Activated naive CD8-positive, alpha-beta T cell treated with anti-CD3 and anti-CD28 coated beads, Interleukin-2, amount 10 ng/mL, durations not matched to agents 7 days and 5 days (primary cell): ENCODE measurements around the gene NXN. TPM values are rescaled to one million over a fixed set of nuclear protein-coding genes. Genes with fewer than 3 reads are reported as not detected.
"Not testable (repeated sequence)": the region's sequence is repeated elsewhere in the genome, so short reads cannot be mapped to it uniquely, and the experiment has no call there.

Source experiments
- ATAC-seq: fragments of 150-1000 bp; cut with Tn5 transposase; one replicate; pipeline ENCODE4 v1.10.0; 2021; ENCODE audit warnings: low read depth, moderate library complexity
- POLR2A ChIA-PET: fragments of 350-600 bp; sonication (Branson Sonifier 250); formaldehyde crosslinking; loops from one replicate; lab custom pipeline; 2021; ENCODE audit warnings: antibody characterized with exemption; lab: Charles Lee
- DNase-seq: peaks from one replicate; pipeline ENCODE4 v3.0.0; 2021
- H3K27ac Mint-ChIP-seq: one replicate; pipeline ENCODE4 v1.8.0; 2022; ENCODE audit warnings: mild to moderate bottlenecking, mixed read lengths
- H3K27me3 Mint-ChIP-seq: one replicate; pipeline ENCODE4 v1.8.0; 2022; ENCODE audit warnings: mild to moderate bottlenecking, moderate library complexity, mixed read lengths
- H3K36me3 Mint-ChIP-seq: one replicate; pipeline ENCODE4 v1.8.0; 2021; ENCODE audit warnings: mild to moderate bottlenecking, mixed read lengths
- H3K4me1 Mint-ChIP-seq: one replicate; pipeline ENCODE4 v1.8.0; 2021; ENCODE audit warnings: mixed read lengths
- H3K4me3 Mint-ChIP-seq: one replicate; pipeline ENCODE4 v1.8.0; 2022; ENCODE audit warnings: mild to moderate bottlenecking, moderate library complexity, mixed read lengths
- H3K9me3 Mint-ChIP-seq: one replicate; pipeline ENCODE4 v1.8.0; 2021; ENCODE audit warnings: mixed read lengths
- total RNA-seq, 2 experiments: library from RNA; stranded (reverse); gene quantifications; one replicate each; pipeline ENCODE4 v1.2.3, GENCODE V29; 2021

NXN gene
- total RNA-seq, 2 experiments from 2014 or later, result 0.22 to 0.37 TPM

DNA sequence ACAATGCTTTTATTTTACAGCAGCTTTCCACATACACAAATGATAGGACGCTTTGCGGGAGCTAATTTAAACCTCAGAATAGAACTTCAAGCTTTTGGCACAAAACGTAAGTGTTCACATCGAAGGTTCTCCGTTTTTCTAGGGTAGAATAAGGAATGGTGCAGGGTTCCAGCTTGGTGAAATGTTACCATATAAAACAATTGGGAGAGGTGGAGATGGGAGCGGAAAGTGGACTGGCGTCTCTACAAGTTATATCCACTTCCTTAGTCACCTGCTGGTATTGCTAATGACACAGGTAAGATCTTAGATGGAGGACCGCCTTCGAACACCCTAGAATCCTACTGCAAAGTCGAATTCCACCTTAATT is 1.7 kb upstream of the NXN start:
- Mint-ChIP-seq H3K4me3 (peak overlapping the region; percentile 83), H3K27me3 (peaks cover 21% of the 10 kb centered on the region), H3K27ac (no peak overlapping the region), H3K9me3 (no peaks in the 10 kb centered on the region), H3K36me3 (no peaks in the 10 kb centered on the region), H3K4me1 (peaks cover 10% of the 10 kb centered on the region)
- POLR2A ChIA-PET, result interaction anchor here (1.0 to 2.7 kb wide), 5 partner anchors 16 to 266 kb away, joined by 4 to 20 read pairs (median 5); partner anchors contain the start of genes GLOD4, MRM3, TIMM22 and VPS53
- DNase-seq, result no peak
- ATAC-seq, result no peak

- DNase-seq, result peak; percentile 67
- Mint-ChIP-seq H3K36me3 (no peaks in the 10 kb centered on the region), H3K9me3 (no peaks in the 10 kb centered on the region), H3K4me1 (peaks cover 10% of the 10 kb centered on the region), H3K27me3 (peaks cover 23% of the 10 kb centered on the region), H3K27ac (no peak overlapping the region), H3K4me3 (peak overlapping the region; percentile 83)
- POLR2A ChIA-PET, result interaction anchor here (1.0 to 2.7 kb wide), 5 partner anchors 16 to 266 kb away, joined by 4 to 20 read pairs (median 5); partner anchors contain the start of genes GLOD4, MRM3, TIMM22 and VPS53
- peak; percentile 72 for ATAC-seq
Observed at GRCh38 chr17:980406-981291, 1.1 kb upstream of the NXN start.

DNA sequence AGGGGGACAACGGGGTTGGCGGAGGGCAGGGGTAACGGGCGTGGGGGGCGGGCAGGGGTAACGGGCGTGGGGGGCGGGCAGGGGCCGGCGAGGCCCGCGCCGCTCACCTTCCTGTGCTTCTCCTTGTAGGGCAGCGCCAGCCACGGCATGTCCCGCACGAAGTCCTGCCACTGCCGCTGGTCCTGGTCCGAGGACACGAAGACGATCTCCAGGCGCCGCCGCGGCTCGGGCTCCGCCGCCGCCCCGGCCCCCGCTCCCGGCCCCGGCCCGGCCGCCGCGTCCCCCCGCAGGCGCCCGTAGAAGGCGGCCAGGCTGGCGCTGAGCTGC is 401 bp downstream of the NXN start:
- ATAC-seq (no peak), DNase-seq (no peak)
- Mint-ChIP-seq H3K36me3 (no peaks in the 10 kb centered on the region), H3K4me1 (peaks cover 10% of the 10 kb centered on the region), H3K27ac (no peak overlapping the region), H3K27me3 (peaks cover 29% of the 10 kb centered on the region), H3K9me3 (no peaks in the 10 kb centered on the region), H3K4me3 (no peak overlapping the region)
- POLR2A ChIA-PET, result interaction anchor here (2.5 to 2.7 kb wide), 2 partner anchors 18 to 197 kb away, joined by 13 to 20 read pairs; partner anchors contain the start of genes GLOD4, MRM3 and TIMM22

DNA sequence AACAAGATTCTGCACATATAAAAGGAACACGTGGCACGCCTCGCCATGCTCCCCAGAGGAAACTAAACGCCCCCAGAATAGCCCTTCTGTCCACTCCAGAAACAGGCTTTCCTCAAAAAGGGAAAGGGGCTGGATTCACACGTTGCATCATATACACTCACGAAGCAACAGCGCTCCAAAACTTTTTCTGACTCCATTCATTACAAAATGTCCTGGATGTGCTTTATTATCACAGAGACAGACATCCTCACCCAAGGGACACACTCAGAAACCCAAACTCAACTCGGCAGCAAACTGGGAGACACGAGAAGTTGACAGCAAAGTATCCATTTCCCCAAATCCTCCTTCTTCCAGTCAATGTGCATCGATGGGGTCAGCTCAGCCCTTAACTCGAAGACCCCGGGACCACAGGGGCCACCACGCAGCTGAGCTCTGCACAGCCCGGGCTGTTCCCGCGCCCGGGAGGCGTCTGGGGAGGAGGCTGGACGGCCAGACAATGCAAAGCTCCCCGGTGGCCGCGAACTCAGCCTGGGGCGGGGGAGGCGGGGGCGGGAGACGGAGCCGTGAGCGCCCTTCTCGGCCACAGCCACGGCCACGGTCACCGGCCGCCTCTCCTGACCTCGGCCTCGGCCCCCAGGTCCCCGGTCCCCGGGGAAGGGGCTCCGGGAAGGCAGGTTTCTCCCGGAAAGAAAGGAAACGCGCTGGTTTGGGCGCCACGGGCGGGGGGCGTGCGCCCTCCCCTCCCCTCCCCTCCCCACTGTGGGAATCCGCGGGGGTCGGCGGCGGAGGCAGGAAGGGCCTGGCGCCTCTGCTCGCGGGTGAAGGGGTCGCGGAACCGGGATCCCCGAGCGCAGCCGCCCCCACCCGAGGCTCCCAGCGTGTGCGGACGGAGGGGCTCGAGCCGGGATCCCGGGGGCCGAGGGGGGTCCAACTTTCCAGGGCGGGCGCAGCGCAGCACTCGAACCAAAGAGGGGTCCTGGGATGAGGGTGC is 1.2 kb downstream of the NXN start:
- peaks cover 29% of the 10 kb centered on the region for H3K27me3 Mint-ChIP-seq
- POLR2A ChIA-PET, result no interaction called here
- no peak overlapping the region for H3K27ac Mint-ChIP-seq
- no peaks in the 10 kb centered on the region for H3K9me3 Mint-ChIP-seq
- DNase-seq (no peak), ATAC-seq (no peak)
- peaks cover 10% of the 10 kb centered on the region for H3K4me1 Mint-ChIP-seq
- H3K36me3 Mint-ChIP-seq, result no peaks in the 10 kb centered on the region
- H3K4me3 Mint-ChIP-seq, result peak overlapping the region; percentile 52

DNA sequence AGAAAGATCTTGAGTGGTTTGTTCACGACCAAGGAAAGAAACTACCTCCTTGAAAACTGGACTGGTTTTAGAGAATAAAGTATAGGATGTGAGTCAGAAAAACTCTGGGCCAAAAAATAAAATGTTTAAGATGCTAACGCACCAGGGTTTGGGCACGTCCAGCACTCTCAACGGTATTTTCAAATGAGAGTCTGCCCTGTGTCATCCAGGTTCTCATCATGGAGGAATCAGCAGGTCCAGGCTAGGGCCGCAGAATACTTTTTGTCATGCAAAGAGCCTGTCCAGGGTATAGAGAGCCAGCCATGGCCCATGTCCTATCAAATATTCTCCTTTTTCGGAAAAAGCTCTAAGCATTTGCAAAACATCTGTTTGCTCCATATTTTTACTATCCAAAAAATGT is 2.4 kb downstream of the NXN start:
- H3K27ac Mint-ChIP-seq, result no peak overlapping the region
- POLR2A ChIA-PET, result no interaction called here
- ATAC-seq (no peak), DNase-seq (no peak)
- H3K4me3 Mint-ChIP-seq, result no peak overlapping the region
- H3K27me3 Mint-ChIP-seq, result peaks cover 29% of the 10 kb centered on the region
- peaks cover 10% of the 10 kb centered on the region for H3K4me1 Mint-ChIP-seq
- no peaks in the 10 kb centered on the region for H3K9me3 Mint-ChIP-seq
- H3K36me3 Mint-ChIP-seq, result no peaks in the 10 kb centered on the region

- H3K4me3 Mint-ChIP-seq, result no peak overlapping the region
- H3K4me1 Mint-ChIP-seq, result peaks cover 10% of the 10 kb centered on the region
- H3K36me3 Mint-ChIP-seq, result no peaks in the 10 kb centered on the region
- POLR2A ChIA-PET, result no interaction called here
- H3K27ac Mint-ChIP-seq, result no peak overlapping the region
- no peaks in the 10 kb centered on the region for H3K9me3 Mint-ChIP-seq
- ATAC-seq (no peak), DNase-seq (no peak)
- peaks cover 29% of the 10 kb centered on the region for H3K27me3 Mint-ChIP-seq
Observed at GRCh38 chr17:976312-976711, 3.3 kb downstream of the NXN start.

DNA sequence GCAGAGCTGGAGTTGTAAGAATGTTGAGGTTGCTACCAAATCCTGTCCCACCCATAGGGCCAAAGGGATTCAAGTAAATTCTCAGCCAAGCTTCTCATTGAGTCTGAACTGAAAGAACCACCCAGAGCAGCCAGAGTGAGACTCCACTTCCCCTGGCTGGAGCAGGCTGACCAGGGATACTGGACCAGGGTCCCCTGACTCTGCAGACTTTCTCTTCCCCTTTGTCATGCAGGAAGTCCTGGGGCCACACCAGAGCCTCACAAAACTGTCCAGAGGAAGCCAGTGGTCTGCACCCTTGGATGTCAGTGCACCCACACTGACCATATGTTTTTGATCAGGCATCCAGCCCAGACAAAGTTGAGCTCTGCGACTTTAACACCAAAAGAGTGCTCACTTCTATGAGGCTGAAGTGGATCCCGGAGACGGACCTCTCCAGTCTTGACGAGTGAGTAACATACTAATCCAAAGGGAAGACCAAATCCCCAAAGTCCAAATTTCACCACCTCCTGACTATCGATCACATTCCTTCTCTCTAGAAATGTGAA is 4.1 kb downstream of the NXN start:
- POLR2A ChIA-PET, result no interaction called here
- ATAC-seq, result no peak

DNA sequence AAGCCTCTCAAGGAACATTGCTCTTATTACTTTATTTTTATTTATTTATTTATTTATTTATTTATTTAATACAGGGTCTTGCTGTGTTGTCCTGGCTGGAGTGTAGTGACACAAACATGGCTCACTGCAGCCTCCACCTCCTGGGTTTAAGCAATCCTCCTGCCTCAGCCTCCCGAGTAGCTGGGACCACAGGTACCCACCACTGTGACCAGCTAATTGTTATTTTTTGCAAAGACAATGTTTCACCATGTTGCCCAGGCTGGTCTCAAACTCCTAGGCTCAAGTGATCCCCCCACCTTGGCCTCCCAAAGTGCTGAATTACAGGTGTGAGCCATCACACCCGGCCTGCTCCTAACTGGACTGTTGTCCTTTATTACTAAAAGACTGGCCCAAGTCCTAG is 4.8 kb downstream of the NXN start:
- DNase-seq, H3K36me3 Mint-ChIP-seq, H3K9me3 Mint-ChIP-seq, POLR2A ChIA-PET, H3K4me3 Mint-ChIP-seq, ATAC-seq, H3K4me1 Mint-ChIP-seq, H3K27ac Mint-ChIP-seq: not testable (repeated sequence)
- peaks cover 38% of the 10 kb centered on the region for H3K27me3 Mint-ChIP-seq

More for the DNA sequence above, 4.1 kb downstream of the NXN start:
- H3K27ac Mint-ChIP-seq, result no peak overlapping the region
- H3K36me3 Mint-ChIP-seq, result no peaks in the 10 kb centered on the region
- peaks cover 31% of the 10 kb centered on the region for H3K27me3 Mint-ChIP-seq
- H3K9me3 Mint-ChIP-seq, result no peaks in the 10 kb centered on the region
- H3K4me1 Mint-ChIP-seq, result peaks cover 4% of the 10 kb centered on the region
- DNase-seq, result no peak
- H3K4me3 Mint-ChIP-seq, result no peak overlapping the region

- Mint-ChIP-seq H3K9me3 (no peaks in the 10 kb centered on the region), H3K36me3 (no peaks in the 10 kb centered on the region), H3K4me3 (no peak overlapping the region), H3K4me1 (no peaks in the 10 kb centered on the region), H3K27me3 (peaks cover 51% of the 10 kb centered on the region), H3K27ac (no peak overlapping the region)
- POLR2A ChIA-PET, result interaction anchor here (0.7 kb wide), 1 partner anchor 182 kb away, joined by 3 read pairs; no protein-coding TSS in a partner anchor
- DNase-seq (no peak), ATAC-seq (no peak)
Observed at GRCh38 chr17:973053-973452, 6.5 kb downstream of the NXN start.

- H3K4me3 Mint-ChIP-seq, H3K27ac Mint-ChIP-seq, DNase-seq, POLR2A ChIA-PET, H3K36me3 Mint-ChIP-seq, H3K4me1 Mint-ChIP-seq, ATAC-seq, H3K9me3 Mint-ChIP-seq: not testable (repeated sequence)
- peaks cover 41% of the 10 kb centered on the region for H3K27me3 Mint-ChIP-seq
Observed at GRCh38 chr17:971861-972260, 7.7 kb downstream of the NXN start.

- Mint-ChIP-seq H3K4me3 (no peak overlapping the region), H3K27ac (no peak overlapping the region), H3K9me3 (no peaks in the 10 kb centered on the region), H3K4me1 (no peaks in the 10 kb centered on the region), H3K36me3 (no peaks in the 10 kb centered on the region), H3K27me3 (peaks cover 34% of the 10 kb centered on the region)
- ATAC-seq (no peak), DNase-seq (no peak)
- POLR2A ChIA-PET, result no interaction called here
Observed at GRCh38 chr17:970364-970763, 9.2 kb downstream of the NXN start.

- Mint-ChIP-seq H3K4me3 (peak overlapping the region; percentile 35), H3K27ac (no peak overlapping the region), H3K27me3 (peaks cover 30% of the 10 kb centered on the region), H3K4me1 (no peaks in the 10 kb centered on the region), H3K9me3 (no peaks in the 10 kb centered on the region), H3K36me3 (no peaks in the 10 kb centered on the region)
- ATAC-seq, result no peak
- POLR2A ChIA-PET, result no interaction called here
- no peak for DNase-seq
Observed at GRCh38 chr17:969811-970355, 9.7 kb downstream of the NXN start.
